Neutrophil (primary cell): ENCODE measurements around the gene SIK2.

ENCODE experiments used
- H3K27ac ChIP-seq: fragments of 200-600 bp; sonication (generic); 2 replicates; pipeline ENCODE4 v1.5.1; 2016; ENCODE audit warnings: mild to moderate bottlenecking, moderate library complexity
- H3K27me3 ChIP-seq: fragments of 200-600 bp; sonication (generic); 2 replicates; pipeline ENCODE4 v1.6.0; 2016; ENCODE audit warnings: mild to moderate bottlenecking
- H3K36me3 ChIP-seq: fragments of 200-600 bp; sonication (generic); 2 replicates; pipeline ENCODE4 v1.5.1; 2017
- H3K4me1 ChIP-seq, 2 experiments: fragments of 200-600 bp in 1 of 2; sonication (generic) in 1 of 2; 1 replicate in 1 of 2; 2 replicates in 1 of 2; pipeline versions ENCODE4 v1.5.1 to v1.6.1; 2013 to 2016; ENCODE audit warnings: low read depth in 1 of 2, low read length in 1 of 2, mild to moderate bottlenecking in 1 of 2, moderate library complexity in 1 of 2; ENCODE audit not compliant: control insufficient read depth in 1 of 2, insufficient read depth in 1 of 2
- H3K4me3 ChIP-seq, 2 experiments: fragments of 200-600 bp in 1 of 2; sonication (generic) in 1 of 2; 1 replicate in 1 of 2; 2 replicates in 1 of 2; pipeline ENCODE4 v1.5.1; 2013 to 2016; ENCODE audit warnings: low read depth in 1 of 2, low read length in 1 of 2, mild to moderate bottlenecking in 1 of 2, moderate library complexity in 1 of 2
- H3K9me3 ChIP-seq: fragments of 200-600 bp; sonication (generic); 2 replicates; pipeline ENCODE4 v1.5.1; 2016
- TF ChIP-seq, protein P1 (sequence below): fragments of 200-600 bp; sonication (generic); IDR thresholded peaks from 2 replicates; pipeline ENCODE4 v1.5.1; 2016; ENCODE audit warnings: antibody characterized with exemption

The SIK2 gene

DNA sequence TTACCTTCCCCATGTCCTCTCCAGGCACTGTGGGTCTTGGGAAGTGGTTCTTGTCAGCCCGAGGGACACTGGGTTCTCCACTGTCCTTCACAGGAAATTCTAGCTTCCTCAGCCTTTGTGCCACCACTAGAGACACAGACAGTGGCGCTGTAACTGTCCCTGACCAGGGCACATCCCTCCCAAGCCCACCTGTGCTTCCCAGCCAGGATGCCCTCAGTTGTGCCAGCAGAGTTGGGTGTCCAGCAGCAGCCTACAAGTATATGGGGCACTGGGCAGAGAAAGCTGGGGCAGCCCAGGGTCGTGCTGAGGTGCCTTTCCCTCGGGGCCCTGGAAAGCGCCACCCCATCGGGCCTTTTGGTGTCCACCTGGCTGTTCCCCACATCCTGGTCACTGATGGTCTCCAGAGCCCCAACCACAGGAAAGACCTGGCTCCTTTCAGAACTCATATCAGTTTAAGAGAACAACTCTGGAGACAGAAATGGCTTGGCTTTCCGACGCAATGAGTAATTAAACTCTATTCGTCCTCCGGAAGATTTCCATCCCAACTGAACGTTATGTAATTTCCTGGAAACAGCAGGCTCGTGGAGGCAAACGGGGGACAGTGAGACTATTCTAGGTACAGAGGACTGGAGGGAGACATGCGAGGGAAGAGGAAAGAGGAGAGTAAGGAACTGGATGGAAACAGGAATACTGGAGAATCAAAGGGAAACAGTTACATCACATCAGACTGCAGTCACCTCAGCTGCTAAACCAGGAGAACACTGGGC lies 135.4 kb downstream of the SIK2 start:
- Histone ChIP-seq H3K27ac (no peak overlapping the region), H3K4me1 (peaks cover 6 to 20% of the 10 kb centered on the region in 2 experiments), H3K27me3 (no peaks in the 10 kb centered on the region), H3K4me3 (no peak overlapping the region), H3K9me3 (no peaks in the 10 kb centered on the region), H3K36me3 (peaks cover 24% of the 10 kb centered on the region)
- TF ChIP-seq, protein P1, sequence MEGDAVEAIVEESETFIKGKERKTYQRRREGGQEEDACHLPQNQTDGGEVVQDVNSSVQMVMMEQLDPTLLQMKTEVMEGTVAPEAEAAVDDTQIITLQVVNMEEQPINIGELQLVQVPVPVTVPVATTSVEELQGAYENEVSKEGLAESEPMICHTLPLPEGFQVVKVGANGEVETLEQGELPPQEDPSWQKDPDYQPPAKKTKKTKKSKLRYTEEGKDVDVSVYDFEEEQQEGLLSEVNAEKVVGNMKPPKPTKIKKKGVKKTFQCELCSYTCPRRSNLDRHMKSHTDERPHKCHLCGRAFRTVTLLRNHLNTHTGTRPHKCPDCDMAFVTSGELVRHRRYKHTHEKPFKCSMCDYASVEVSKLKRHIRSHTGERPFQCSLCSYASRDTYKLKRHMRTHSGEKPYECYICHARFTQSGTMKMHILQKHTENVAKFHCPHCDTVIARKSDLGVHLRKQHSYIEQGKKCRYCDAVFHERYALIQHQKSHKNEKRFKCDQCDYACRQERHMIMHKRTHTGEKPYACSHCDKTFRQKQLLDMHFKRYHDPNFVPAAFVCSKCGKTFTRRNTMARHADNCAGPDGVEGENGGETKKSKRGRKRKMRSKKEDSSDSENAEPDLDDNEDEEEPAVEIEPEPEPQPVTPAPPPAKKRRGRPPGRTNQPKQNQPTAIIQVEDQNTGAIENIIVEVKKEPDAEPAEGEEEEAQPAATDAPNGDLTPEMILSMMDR = no peak

DNA sequence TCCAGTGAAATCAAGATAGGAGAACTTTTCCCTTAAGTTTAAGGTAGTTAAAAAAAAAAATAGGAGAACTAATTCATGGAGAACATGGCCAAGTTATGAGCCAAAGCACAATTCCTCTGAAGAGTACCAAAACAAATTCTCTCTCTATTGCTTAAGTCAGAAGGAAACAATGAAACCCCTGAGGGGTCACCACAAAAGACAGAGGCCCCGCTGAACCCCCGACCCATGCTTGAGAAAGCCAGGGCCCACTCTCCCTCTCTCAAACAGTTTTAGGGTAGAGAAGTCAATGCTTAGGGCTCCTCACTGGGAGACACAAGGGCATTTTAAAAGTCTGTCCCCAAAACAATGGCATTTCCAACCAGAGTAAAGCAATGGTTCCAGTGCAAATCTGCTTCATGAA lies 137.1 kb downstream of the SIK2 start:
- Histone ChIP-seq H3K36me3 (peaks cover 39% of the 10 kb centered on the region), H3K9me3 (no peaks in the 10 kb centered on the region), H3K27me3 (no peaks in the 10 kb centered on the region), H3K27ac (no peak overlapping the region), H3K4me3 (no peak overlapping the region), H3K4me1 (peaks cover 6 to 20% of the 10 kb centered on the region in 2 experiments)
- TF ChIP-seq, protein P1 = no peak

DNA sequence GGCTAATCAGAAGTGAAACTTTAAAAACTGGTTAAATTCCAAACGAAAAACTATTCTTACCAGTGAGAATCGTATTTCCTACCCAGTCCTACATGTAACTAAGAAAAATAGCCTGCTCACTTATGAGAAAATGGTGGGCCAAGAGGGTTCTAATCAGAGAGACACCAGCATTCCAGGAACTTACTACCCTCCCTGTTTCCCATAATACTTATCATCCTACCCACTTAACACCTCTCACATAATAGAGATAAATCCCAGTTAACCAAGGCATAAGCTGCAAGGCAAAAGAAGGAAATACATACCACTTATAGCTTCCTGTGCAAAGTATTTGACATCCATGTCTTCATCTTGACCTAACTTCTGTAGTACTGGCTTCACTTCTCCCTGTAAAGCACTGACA lies 139.5 kb downstream of the SIK2 start:
- Histone ChIP-seq H3K27me3 (no peaks in the 10 kb centered on the region), H3K27ac (no peak overlapping the region), H3K4me3 (no peak overlapping the region), H3K36me3 (peaks cover 44% of the 10 kb centered on the region), H3K9me3 (no peaks in the 10 kb centered on the region), H3K4me1 (peaks cover 6 to 20% of the 10 kb centered on the region in 2 experiments)
- TF ChIP-seq, protein P1 = no peak

DNA sequence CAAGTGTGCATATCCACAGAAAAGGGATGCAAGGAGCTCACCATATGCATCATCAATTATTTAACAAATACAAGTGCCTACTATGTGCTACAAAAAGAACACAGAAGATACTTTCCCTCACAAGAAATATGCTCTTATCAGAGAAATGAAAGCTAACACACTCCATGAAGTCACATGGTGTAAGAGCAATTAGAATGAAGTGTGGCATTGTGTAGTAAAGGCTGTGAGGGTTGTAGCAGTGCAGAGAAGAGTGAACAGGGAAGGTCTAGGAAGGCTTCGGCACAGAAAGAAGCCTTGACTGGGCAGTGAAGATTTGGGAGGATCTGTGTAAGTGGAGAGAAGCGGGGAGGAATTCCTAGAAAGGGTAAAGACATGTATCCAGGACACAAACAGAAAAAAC lies 141.5 kb downstream of the SIK2 start:
- no peak overlapping the region for H3K4me3 ChIP-seq
- peaks cover 0 to 3% of the 10 kb centered on the region in 2 experiments for H3K4me1 ChIP-seq
- H3K27ac ChIP-seq = no peak overlapping the region
- no peaks in the 10 kb centered on the region for H3K27me3 ChIP-seq
- peaks cover 57% of the 10 kb centered on the region for H3K36me3 ChIP-seq
- TF ChIP-seq, protein P1 = no peak
- H3K9me3 ChIP-seq = no peaks in the 10 kb centered on the region

DNA sequence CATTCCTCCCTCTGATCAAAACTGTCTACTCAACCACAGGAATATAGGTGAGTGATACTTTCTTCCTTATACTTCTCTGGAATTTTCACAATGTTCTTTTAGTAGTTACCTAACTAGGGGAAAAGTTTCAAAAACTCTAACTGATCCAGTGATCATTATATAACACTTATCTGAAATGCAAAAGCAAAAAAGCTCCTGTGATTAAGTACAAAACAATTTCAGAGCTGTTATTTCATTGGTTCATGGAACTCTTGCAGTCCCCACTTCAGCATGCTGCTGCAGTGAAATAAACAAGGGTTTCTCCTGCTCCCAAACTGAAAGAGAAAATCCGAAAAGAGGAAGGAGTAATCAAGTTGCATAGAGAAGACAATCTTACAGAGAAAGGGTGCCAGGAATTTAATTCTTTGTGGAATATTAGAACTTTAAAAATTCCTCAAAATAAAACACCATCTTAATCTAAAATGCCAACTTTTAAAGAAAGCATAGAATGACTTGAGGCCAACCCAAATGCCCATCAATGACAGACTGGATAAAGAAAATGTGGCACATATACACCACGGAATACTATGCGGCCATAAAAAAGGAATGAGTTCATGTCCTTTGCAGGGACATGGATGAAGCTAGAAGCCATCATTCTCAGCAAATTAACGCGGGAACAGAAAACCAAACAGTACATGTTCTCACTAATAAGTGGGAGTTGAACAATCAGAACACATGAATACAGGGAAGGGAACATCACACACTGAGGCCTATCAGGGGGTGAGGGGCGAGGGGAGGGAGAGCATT lies 143.7 kb downstream of the SIK2 start:
- Histone ChIP-seq H3K9me3 (no peaks in the 10 kb centered on the region), H3K27ac (no peak overlapping the region), H3K36me3 (peaks cover 78% of the 10 kb centered on the region), H3K4me3 (no peak overlapping the region), H3K4me1 (no peaks in the 10 kb centered on the region), H3K27me3 (no peaks in the 10 kb centered on the region)
- TF ChIP-seq, protein P1 = no peak
